SK-N-SH (cell line): ENCODE data around the gene SNTG2.

Source experiments
- FOXM1 ChIP-seq: IDR thresholded peaks from 2 replicates; pipeline ENCODE4 v1.4.0; 2012; ENCODE audit warnings: low read depth, mild to moderate bottlenecking
- GABPA ChIP-seq: IDR thresholded peaks from 2 replicates; pipeline ENCODE4 v1.4.0; 2012; ENCODE audit warnings: low read depth, mild to moderate bottlenecking
- REST ChIP-seq: IDR thresholded peaks from 2 replicates; pipeline ENCODE4 v1.6.1; 2012; ENCODE audit warnings: mild to moderate bottlenecking, low read depth, low read length, moderate library complexity
- TEAD4 ChIP-seq: IDR thresholded peaks from 2 replicates; pipeline ENCODE4 v1.4.0; 2012; ENCODE audit warnings: mild to moderate bottlenecking, borderline replicate concordance; ENCODE audit not compliant: insufficient read depth
- TF ChIP-seq, protein P1 (sequence below): fragments of 200-600 bp; sonication (generic); IDR thresholded peaks from 2 replicates; pipeline ENCODE4 v1.6.1; 2017; ENCODE audit warnings: antibody characterized with exemption, mild to moderate bottlenecking, moderate library complexity
- TF ChIP-seq, protein P2 (sequence below): fragments of 150-350 bp; IDR thresholded peaks from 2 replicates; pipeline ENCODE4 v1.6.1; 2017; ENCODE audit warnings: antibody characterized with exemption, low read length, low read depth, borderline replicate concordance

- TF ChIP-seq, protein P1, sequence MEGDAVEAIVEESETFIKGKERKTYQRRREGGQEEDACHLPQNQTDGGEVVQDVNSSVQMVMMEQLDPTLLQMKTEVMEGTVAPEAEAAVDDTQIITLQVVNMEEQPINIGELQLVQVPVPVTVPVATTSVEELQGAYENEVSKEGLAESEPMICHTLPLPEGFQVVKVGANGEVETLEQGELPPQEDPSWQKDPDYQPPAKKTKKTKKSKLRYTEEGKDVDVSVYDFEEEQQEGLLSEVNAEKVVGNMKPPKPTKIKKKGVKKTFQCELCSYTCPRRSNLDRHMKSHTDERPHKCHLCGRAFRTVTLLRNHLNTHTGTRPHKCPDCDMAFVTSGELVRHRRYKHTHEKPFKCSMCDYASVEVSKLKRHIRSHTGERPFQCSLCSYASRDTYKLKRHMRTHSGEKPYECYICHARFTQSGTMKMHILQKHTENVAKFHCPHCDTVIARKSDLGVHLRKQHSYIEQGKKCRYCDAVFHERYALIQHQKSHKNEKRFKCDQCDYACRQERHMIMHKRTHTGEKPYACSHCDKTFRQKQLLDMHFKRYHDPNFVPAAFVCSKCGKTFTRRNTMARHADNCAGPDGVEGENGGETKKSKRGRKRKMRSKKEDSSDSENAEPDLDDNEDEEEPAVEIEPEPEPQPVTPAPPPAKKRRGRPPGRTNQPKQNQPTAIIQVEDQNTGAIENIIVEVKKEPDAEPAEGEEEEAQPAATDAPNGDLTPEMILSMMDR: no peak
- TF ChIP-seq FOXM1 (no peak), TEAD4 (no peak), GABPA (no peak), REST (no peak)
- TF ChIP-seq, protein P2, sequence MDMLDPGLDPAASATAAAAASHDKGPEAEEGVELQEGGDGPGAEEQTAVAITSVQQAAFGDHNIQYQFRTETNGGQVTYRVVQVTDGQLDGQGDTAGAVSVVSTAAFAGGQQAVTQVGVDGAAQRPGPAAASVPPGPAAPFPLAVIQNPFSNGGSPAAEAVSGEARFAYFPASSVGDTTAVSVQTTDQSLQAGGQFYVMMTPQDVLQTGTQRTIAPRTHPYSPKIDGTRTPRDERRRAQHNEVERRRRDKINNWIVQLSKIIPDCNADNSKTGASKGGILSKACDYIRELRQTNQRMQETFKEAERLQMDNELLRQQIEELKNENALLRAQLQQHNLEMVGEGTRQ: no peak
Measured at GRCh38 chr2:1207962-1208510, 257.4 kb downstream of the SNTG2 start.
